HG03064 (cell line): ENCODE measurements around the gene ETFBKMT.
A peak's percentile ranks its signal among the peaks of the same experiment; 100 is the strongest.

Experiments used
- ATAC-seq: cut with Tn5 transposase; IDR thresholded peaks from one replicate; pipeline ENCODE4 v1.9.1; 2021; ENCODE audit warnings: low read depth; ENCODE audit not compliant: unreplicated experiment

Gene ETFBKMT, protein sequence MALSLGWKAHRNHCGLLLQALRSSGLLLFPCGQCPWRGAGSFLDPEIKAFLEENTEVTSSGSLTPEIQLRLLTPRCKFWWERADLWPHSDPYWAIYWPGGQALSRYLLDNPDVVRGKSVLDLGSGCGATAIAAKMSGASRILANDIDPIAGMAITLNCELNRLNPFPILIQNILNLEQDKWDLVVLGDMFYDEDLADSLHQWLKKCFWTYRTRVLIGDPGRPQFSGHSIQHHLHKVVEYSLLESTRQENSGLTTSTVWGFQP

GRCh38 chr12:31659087-31659942, at the start of gene ETFBKMT:
Gene ETFBKMT (plus strand): TSS chr12:31659688. CDS start chr12:31661954, 2,266 bp downstream.
- ATAC-seq, result peak; percentile 99

- ATAC-seq, result no peak
Measured at GRCh38 chr12:31612819-31613218, 46.7 kb upstream of the ETFBKMT start.

- no peak for ATAC-seq
Measured at GRCh38 chr12:31618228-31619025, 41.1 kb upstream of the ETFBKMT start.

- ATAC-seq, result no peak
Measured at GRCh38 chr12:31620311-31620710, 39.2 kb upstream of the ETFBKMT start.

- ATAC-seq, result no peak
Measured at GRCh38 chr12:31622038-31622437, 37.5 kb upstream of the ETFBKMT start.

- no peak for ATAC-seq
Measured at GRCh38 chr12:31626270-31626995, 33.1 kb upstream of the ETFBKMT start.

- ATAC-seq, result no peak
Measured at GRCh38 chr12:31627456-31628054, 31.9 kb upstream of the ETFBKMT start.

GRCh38 chr12:31629756-31630732, 29.4 kb upstream of the ETFBKMT start:
- no peak for ATAC-seq

- no peak for ATAC-seq
Measured at GRCh38 chr12:31631023-31631724, 28.3 kb upstream of the ETFBKMT start.

DNA sequence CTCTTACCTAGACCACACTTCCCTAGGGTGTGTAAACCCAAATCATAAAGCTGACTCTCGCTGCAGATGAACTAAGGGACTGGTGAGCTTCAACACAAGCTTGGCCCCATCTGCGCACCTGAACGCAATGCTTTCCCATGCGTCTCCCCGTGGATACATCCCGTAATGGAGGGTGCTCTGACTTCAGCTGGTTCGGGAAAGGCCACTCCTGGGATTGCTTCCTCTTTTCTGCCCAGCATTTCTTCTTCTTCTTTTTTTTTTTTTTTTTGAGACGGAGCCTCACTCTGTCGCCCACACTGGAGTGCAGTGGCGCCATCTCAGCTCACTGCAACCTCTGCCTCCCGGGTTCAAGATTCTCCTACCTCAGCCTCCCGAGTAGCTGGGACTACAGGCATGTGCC, 27.7 kb upstream of the ETFBKMT start:
- no peak for ATAC-seq

- ATAC-seq, result no peak
Measured at GRCh38 chr12:31633464-31633863, 26.0 kb upstream of the ETFBKMT start.

DNA sequence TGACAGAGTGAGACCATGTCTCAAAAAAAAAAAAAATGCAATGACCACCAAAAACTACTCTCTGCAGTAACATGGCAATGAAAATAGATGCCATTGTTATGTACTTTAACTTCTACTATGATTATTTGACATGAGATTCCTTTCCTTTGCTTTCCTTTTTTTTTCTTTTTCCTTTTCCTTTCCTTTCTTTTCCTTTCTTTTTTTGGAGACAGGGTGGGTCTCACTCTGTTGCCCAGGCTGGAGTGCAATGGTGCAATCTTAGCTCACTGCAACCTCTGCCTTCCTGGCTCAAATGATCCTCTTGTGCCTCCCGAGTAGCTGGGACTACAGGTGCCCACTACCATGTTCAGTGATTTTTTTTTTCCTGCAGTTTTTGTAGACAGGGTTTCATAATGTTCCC, 24.9 kb upstream of the ETFBKMT start:
- ATAC-seq, result no peak

DNA sequence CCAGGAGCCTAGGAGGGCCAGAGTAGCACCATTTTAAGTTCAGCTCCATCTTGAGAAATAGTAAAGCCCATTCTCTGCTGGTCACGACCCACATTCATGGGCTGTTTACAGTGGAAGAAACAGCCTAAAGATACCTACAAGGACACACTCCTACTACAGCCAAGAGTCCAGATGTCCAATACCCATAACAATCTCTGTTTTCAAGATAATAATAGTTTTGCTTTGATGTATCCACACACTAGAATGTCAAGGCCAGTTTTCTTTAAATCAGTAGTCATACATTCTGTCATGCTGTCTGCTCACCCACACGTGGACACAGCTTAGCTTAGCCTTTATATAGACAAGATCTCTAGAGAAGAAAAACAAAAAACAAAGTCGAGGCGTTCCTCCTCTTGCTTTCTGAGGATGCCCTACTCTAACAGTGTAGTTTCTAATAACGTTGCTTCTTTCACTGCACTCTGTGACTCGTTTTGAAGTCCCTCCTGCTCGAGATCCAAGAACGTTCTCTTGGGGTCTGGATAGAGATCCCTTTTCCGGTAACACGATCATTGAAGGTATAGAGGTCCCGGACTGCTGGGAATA, 17.9 kb upstream of the ETFBKMT start:
- ATAC-seq, result no peak

GRCh38 chr12:31644536-31644935, 15.0 kb upstream of the ETFBKMT start:
- no peak for ATAC-seq

DNA sequence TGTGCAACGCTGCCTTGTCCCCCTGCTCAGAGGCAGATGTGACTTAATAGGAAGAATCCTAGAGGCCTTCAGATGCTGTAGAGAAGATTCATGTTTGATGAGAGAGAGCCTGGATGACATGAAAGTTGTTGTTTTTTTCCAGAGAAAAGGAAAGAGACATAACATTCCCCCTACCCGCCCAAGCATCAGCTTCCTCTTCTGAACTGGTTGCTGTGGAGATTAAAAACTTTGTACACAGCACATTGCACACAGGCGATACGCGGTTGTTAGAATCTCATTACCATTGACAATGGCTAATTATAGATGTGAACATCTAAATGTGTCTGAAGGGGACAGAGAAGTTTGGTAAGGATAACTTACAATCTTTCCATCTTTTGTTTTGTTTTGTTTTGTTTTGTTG, 13.6 kb upstream of the ETFBKMT start:
- no peak for ATAC-seq

DNA sequence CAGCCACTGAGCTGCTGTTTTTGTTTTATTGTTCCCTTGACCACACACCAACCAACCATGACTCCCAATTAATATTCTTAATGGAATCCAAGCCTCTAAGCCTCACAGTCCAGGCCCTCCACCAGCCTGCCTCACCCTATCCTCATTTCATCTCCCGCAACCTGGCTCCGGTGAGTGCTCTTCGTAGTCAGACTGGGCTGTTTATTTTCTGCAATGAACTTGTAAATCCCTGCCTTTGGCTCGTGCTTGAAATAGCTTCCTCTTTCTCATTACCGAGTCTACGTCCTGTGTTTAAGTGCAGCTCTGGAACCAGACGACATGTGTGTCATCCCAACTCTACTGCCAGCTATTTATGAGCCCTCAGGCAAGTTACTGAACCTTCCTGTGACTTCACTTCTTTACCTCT, 12.4 kb upstream of the ETFBKMT start:
- no peak for ATAC-seq

- no peak for ATAC-seq
Measured at GRCh38 chr12:31650918-31651317, 8.6 kb upstream of the ETFBKMT start.
